WTC11 (cell line): ENCODE measurements around the gene TRIM7. TPM values are rescaled to one million over a fixed set of nuclear protein-coding genes. Genes with fewer than 3 reads are reported as not detected.

Experiments
- ATAC-seq: fragments of 200-7000 bp; cut with Tn5 transposase; 2 replicates; pipeline ENCODE4 v1.10.0; 2021; ENCODE audit warnings: mild to moderate bottlenecking, moderate library complexity
- CTCF ChIA-PET: fragments of 300-600 bp; sonication (Branson Sonifier 250); formaldehyde crosslinking; loops from one replicate; lab custom pipeline; 2021; ENCODE audit warnings: antibody characterized with exemption; lab: Charles Lee
- POLR2A ChIA-PET: fragments of 350-600 bp; sonication (Branson Sonifier 250); formaldehyde crosslinking; loops from one replicate; lab custom pipeline; 2021; ENCODE audit warnings: antibody characterized with exemption; lab: Charles Lee
- DNase-seq: peaks from one replicate; pipeline ENCODE4 v3.0.0; 2021; ENCODE audit warnings: low spot score
- H3K27ac Mint-ChIP-seq: 2 replicates; pipeline ENCODE4 v1.8.0; 2021; ENCODE audit warnings: mixed read lengths
- H3K27me3 Mint-ChIP-seq: 2 replicates; pipeline ENCODE4 v1.8.0; 2021; ENCODE audit warnings: low read depth, mild to moderate bottlenecking, moderate library complexity, mixed read lengths
- H3K36me3 Mint-ChIP-seq: 2 replicates; pipeline ENCODE4 v1.8.0; 2021; ENCODE audit warnings: mixed read lengths
- H3K4me1 Mint-ChIP-seq: 2 replicates; pipeline ENCODE4 v1.8.0; 2022; ENCODE audit warnings: mixed read lengths
- H3K4me3 Mint-ChIP-seq: 2 replicates; pipeline ENCODE4 v1.8.0; 2021; ENCODE audit warnings: mild to moderate bottlenecking, moderate library complexity, mixed read lengths
- H3K9me3 Mint-ChIP-seq: 2 replicates; pipeline ENCODE4 v1.8.0; 2021; ENCODE audit warnings: mixed read lengths
- CREB1 ChIP-seq: sonication (generic); formaldehyde crosslinking; IDR thresholded peaks from 2 replicates; pipeline ENCODE4 v1.8.0; 2023; ENCODE audit warnings: mild to moderate bottlenecking, missing genetic modification reagents
- CREM ChIP-seq: sonication (generic); formaldehyde crosslinking; IDR thresholded peaks from 2 replicates; pipeline ENCODE4 v1.8.1; 2022; ENCODE audit warnings: mild to moderate bottlenecking, missing genetic modification reagents, moderate library complexity
- E2F4 ChIP-seq: sonication (generic); formaldehyde crosslinking; IDR thresholded peaks from 2 replicates; pipeline ENCODE4 v1.8.1; 2022; ENCODE audit warnings: low read depth, mild to moderate bottlenecking, moderate library complexity, missing genetic modification reagents, borderline replicate concordance
- EMX1 ChIP-seq: fragments of 250-450 bp; sonication (Bioruptor Pico); IDR thresholded peaks from 2 replicates; pipeline ENCODE4 v1.8.0; 2021; ENCODE audit warnings: mild to moderate bottlenecking
- FOXP4 ChIP-seq: sonication (generic); formaldehyde crosslinking; IDR thresholded peaks from 2 replicates; pipeline ENCODE4 v1.8.0; 2022; ENCODE audit warnings: mild to moderate bottlenecking, missing genetic modification reagents
- JAZF1 ChIP-seq: fragments of 250-450 bp; sonication (Bioruptor Pico); IDR thresholded peaks from 2 replicates; pipeline ENCODE4 v1.9.0; 2021; ENCODE audit warnings: moderate library complexity, mild to moderate bottlenecking, inconsistent platforms
- NFE2L1 ChIP-seq: sonication (generic); formaldehyde crosslinking; IDR thresholded peaks from 2 replicates; pipeline ENCODE4 v1.8.1; 2023; ENCODE audit warnings: missing genetic modification reagents
- NR2C2 ChIP-seq: sonication (generic); formaldehyde crosslinking; IDR thresholded peaks from 2 replicates; pipeline ENCODE4 v1.8.0; 2022; ENCODE audit warnings: mild to moderate bottlenecking, missing genetic modification reagents
- PREB ChIP-seq: sonication (generic); formaldehyde crosslinking; IDR thresholded peaks from 2 replicates; pipeline ENCODE4 v1.8.1; 2022; ENCODE audit warnings: mild to moderate bottlenecking, missing genetic modification reagents, moderate library complexity, borderline replicate concordance
- ZBTB21 ChIP-seq: sonication (generic); formaldehyde crosslinking; IDR thresholded peaks from 2 replicates; pipeline ENCODE4 v1.8.1; 2023; ENCODE audit warnings: mild to moderate bottlenecking, missing genetic modification reagents, borderline replicate concordance
- ZNF121 ChIP-seq: sonication (generic); formaldehyde crosslinking; IDR thresholded peaks from 2 replicates; pipeline ENCODE4 v1.8.0; 2023; ENCODE audit warnings: missing genetic modification reagents
- ZNF263 ChIP-seq: sonication (generic); formaldehyde crosslinking; IDR thresholded peaks from 2 replicates; pipeline ENCODE4 v1.8.1; 2022; ENCODE audit warnings: low read depth, mild to moderate bottlenecking, moderate library complexity, missing genetic modification reagents
- ZNF416 ChIP-seq: fragments of 250-450 bp; sonication (Bioruptor Pico); IDR thresholded peaks from 2 replicates; pipeline ENCODE4 v1.9.0; 2021; ENCODE audit warnings: mild to moderate bottlenecking, inconsistent platforms
- total RNA-seq: library from RNA; stranded (reverse); gene quantifications from 3 replicates; pipeline ENCODE4 v1.2.3, GENCODE V29; 2021
- TF ChIP-seq, protein P1 (sequence below): fragments of 250-450 bp; sonication (Bioruptor Pico); IDR thresholded peaks from 2 replicates; pipeline ENCODE4 v1.9.0; 2021; ENCODE audit warnings: mild to moderate bottlenecking
- TF ChIP-seq, protein P2 (sequence below): fragments of 250-450 bp; sonication (Bioruptor Pico); IDR thresholded peaks from 2 replicates; pipeline ENCODE4 v1.8.0; 2021; ENCODE audit warnings: mild to moderate bottlenecking

Gene TRIM7
- total RNA-seq, 1 experiment from 2014 or later: 1.4 TPM

DNA sequence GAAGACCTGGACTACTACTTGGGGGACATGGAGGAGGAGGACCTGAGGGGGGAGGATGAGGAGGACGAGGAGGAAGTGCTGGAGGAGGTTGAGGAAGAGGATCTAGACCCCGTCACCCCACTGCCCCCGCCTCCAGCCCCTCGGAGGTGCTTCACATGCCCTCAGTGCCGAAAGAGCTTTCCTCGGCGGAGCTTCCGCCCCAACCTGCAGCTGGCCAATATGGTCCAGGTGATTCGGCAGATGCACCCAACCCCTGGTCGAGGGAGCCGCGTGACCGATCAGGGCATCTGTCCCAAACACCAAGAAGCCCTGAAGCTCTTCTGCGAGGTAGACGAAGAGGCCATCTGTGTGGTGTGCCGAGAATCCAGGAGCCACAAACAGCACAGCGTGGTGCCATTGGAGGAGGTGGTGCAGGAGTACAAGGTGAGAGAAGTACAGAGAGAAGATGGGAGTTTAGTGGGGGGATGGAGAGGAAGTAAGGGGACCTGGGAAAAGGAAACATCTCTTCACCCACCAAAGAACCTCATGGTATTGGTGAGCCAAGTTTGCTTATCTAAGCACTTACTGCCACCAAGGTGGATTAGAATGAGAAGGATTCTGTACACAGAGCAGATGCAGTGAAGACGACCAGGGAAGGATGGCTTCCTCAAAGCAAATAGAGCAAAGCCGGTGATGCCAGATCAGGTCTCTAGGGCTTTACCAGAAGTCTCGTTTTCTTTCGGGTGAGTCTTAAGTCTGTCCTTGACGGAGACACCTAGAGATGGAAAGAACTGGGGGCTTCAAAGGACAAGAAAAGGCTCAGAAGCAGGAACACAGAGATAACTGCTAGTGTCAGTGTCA lies 19.6 kb upstream of the TRIM7 start:
- Mint-ChIP-seq H3K27me3 (peaks cover 11% of the 10 kb centered on the region), H3K4me1 (peaks cover 15% of the 10 kb centered on the region), H3K27ac (peak overlapping the region; percentile 24; the same call in 1 of the 2 replicates), H3K4me3 (peak overlapping the region; percentile 99), H3K9me3 (no peaks in the 10 kb centered on the region), H3K36me3 (peaks cover 8% of the 10 kb centered on the region)
- DNase-seq (no peak), ATAC-seq (no peak)
- POLR2A ChIA-PET: interaction anchor here (1.9 kb wide), 1 partner anchor 10 kb away, joined by 7 read pairs; no protein-coding TSS in a partner anchor
- TF ChIP-seq E2F4 (CRISPR knock-in tag): 0 out of 2 replicates have a peak, but pooled peaks have one; percentile 20
- TF ChIP-seq JAZF1: no peak
- TF ChIP-seq ZNF263 (CRISPR knock-in tag): peak; percentile 63; the same call in 1 of the 2 replicates
- TF ChIP-seq, protein P1, sequence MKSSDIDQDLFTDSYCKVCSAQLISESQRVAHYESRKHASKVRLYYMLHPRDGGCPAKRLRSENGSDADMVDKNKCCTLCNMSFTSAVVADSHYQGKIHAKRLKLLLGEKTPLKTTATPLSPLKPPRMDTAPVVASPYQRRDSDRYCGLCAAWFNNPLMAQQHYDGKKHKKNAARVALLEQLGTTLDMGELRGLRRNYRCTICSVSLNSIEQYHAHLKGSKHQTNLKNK (CRISPR knock-in tag): no peak
- no peak for TF ChIP-seq PREB (CRISPR knock-in tag)
- TF ChIP-seq FOXP4 (CRISPR knock-in tag): no peak
- CTCF ChIA-PET: no interaction called here

DNA sequence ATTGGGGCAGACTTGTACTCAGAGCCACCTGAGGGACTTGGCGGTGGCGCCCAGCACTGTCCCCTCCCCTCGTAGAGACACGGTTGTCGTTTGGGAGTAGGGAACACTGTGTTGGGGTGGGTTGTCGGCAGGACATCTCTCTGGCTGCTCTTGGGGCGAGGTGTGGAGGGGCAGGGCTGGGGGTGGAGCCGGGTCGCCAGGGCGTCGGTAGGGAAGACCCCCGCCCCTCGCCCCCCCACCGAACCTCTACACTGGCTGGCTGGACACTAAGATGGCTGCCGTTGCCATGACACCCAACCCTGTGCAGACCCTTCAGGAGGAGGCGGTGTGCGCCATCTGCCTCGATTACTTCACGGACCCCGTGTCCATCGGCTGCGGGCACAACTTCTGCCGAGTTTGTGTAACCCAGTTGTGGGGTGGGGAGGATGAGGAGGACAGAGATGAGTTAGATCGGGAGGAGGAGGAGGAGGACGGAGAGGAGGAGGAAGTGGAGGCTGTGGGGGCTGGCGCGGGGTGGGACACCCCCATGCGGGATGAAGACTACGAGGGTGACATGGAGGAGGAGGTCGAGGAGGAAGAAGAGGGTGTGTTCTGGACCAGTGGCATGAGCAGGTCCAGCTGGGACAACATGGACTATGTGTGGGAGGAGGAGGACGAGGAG lies 18.9 kb upstream of the TRIM7 start:
- H3K4me3 Mint-ChIP-seq: peak overlapping the region; percentile 99
- CTCF ChIA-PET: interaction anchor here (0.6 to 2.6 kb wide), 5 partner anchors 17 to 56 kb away, joined by 3 to 16 read pairs (median 3); partner anchors contain the start of gene TRIM7
- H3K27ac Mint-ChIP-seq: peak overlapping the region; percentile 98
- peaks cover 11% of the 10 kb centered on the region for H3K27me3 Mint-ChIP-seq
- TF ChIP-seq NFE2L1 (0 out of 2 replicates have a peak, but pooled peaks have one; percentile 10), ZNF121 (CRISPR knock-in tag) (no peak), ZNF263 (CRISPR knock-in tag) (peak; percentile 81; the same call in 1 of the 2 replicates), CREM (CRISPR knock-in tag) (no peak), CREB1 (CRISPR knock-in tag) (0 out of 2 replicates have a peak, but pooled peaks have one; percentile 32), ZNF416 (CRISPR knock-in tag) (no peak), EMX1 (CRISPR knock-in tag) (0 out of 2 replicates have a peak, but pooled peaks have one; percentile 48), ZBTB21 (CRISPR knock-in tag) (0 out of 2 replicates have a peak, but pooled peaks have one; percentile 64), NR2C2 (CRISPR knock-in tag) (no peak)
- TF ChIP-seq, protein P2, sequence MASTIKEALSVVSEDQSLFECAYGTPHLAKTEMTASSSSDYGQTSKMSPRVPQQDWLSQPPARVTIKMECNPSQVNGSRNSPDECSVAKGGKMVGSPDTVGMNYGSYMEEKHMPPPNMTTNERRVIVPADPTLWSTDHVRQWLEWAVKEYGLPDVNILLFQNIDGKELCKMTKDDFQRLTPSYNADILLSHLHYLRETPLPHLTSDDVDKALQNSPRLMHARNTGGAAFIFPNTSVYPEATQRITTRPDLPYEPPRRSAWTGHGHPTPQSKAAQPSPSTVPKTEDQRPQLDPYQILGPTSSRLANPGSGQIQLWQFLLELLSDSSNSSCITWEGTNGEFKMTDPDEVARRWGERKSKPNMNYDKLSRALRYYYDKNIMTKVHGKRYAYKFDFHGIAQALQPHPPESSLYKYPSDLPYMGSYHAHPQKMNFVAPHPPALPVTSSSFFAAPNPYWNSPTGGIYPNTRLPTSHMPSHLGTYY (CRISPR knock-in tag): no peak
- DNase-seq (peak; percentile 84), ATAC-seq (peak; percentile 21)
- H3K36me3 Mint-ChIP-seq: peaks cover 3% of the 10 kb centered on the region; the same call in 1 of the 2 replicates
- H3K4me1 Mint-ChIP-seq: peaks cover 19% of the 10 kb centered on the region
- no peaks in the 10 kb centered on the region for H3K9me3 Mint-ChIP-seq
- POLR2A ChIA-PET: interaction anchor here (1.0 to 2.1 kb wide), 6 partner anchors 9 to 38 kb away, joined by 3 to 7 read pairs (median 4); no protein-coding TSS in a partner anchor
